ENCODE data around the gene TOM1. TPM values are rescaled to one million over a fixed set of nuclear protein-coding genes. Genes with fewer than 3 reads are reported as not detected.

The TOM1 gene
- total RNA-seq, 1 experiment from 2014 or later = 47.0 TPM

- DNase-seq (ENCODE audit: low read depth) = no peak
- in situ Hi-C loops (cut with HindIII; ENCODE audit: low pct_unique_long_range_greater_than_20kb, low sequenced_read_pairs) = no loop called here
Measured at GRCh38 chr22:35335468-35335867, 35.8 kb downstream of the TOM1 start.

- in situ Hi-C loops (cut with HindIII; ENCODE audit: low pct_unique_long_range_greater_than_20kb, low sequenced_read_pairs) = no loop called here
- DNase-seq (ENCODE audit: low read depth) = no peak
Measured at GRCh38 chr22:35335936-35336781, 36.5 kb downstream of the TOM1 start.

GRCh38 chr22:35337932-35338331 is 38.2 kb downstream of the TOM1 start:
- DNase-seq (ENCODE audit: low read depth) = no peak
- in situ Hi-C loops (cut with HindIII; ENCODE audit: low pct_unique_long_range_greater_than_20kb, low sequenced_read_pairs) = no loop called here

GRCh38 chr22:35341090-35341874 is 41.6 kb downstream of the TOM1 start:
- in situ Hi-C loops (cut with HindIII; ENCODE audit: low pct_unique_long_range_greater_than_20kb, low sequenced_read_pairs) = no loop called here
- DNase-seq (ENCODE audit: low read depth) = no peak

- DNase-seq (ENCODE audit: low read depth) = no peak
- in situ Hi-C loops (cut with HindIII; ENCODE audit: low pct_unique_long_range_greater_than_20kb, low sequenced_read_pairs) = no loop called here
Measured at GRCh38 chr22:35342390-35342789, 42.7 kb downstream of the TOM1 start.

GRCh38 chr22:35343664-35344550 is 44.2 kb downstream of the TOM1 start:
- DNase-seq (ENCODE audit: low read depth) = no peak
- in situ Hi-C loops (cut with HindIII; ENCODE audit: low pct_unique_long_range_greater_than_20kb, low sequenced_read_pairs) = no loop called here

GRCh38 chr22:35344956-35345690 is 45.4 kb downstream of the TOM1 start:
- in situ Hi-C loops (cut with HindIII; ENCODE audit: low pct_unique_long_range_greater_than_20kb, low sequenced_read_pairs) = no loop called here
- no peak for DNase-seq (ENCODE audit: low read depth)

GRCh38 chr22:35345808-35346505 is 46.3 kb downstream of the TOM1 start:
- DNase-seq (ENCODE audit: low read depth) = no peak
- in situ Hi-C loops (cut with HindIII; ENCODE audit: low pct_unique_long_range_greater_than_20kb, low sequenced_read_pairs) = no loop called here

GRCh38 chr22:35346596-35347220 is 47.0 kb downstream of the TOM1 start:
- no peak for DNase-seq (ENCODE audit: low read depth)
- in situ Hi-C loops (cut with HindIII; ENCODE audit: low pct_unique_long_range_greater_than_20kb, low sequenced_read_pairs) = no loop called here

GRCh38 chr22:35347462-35347861 is 47.8 kb downstream of the TOM1 start:
- in situ Hi-C loops (cut with HindIII; ENCODE audit: low pct_unique_long_range_greater_than_20kb, low sequenced_read_pairs) = no loop called here
- DNase-seq (ENCODE audit: low read depth) = no peak

- DNase-seq (ENCODE audit: low read depth) = no peak
- in situ Hi-C loops (cut with HindIII; ENCODE audit: low pct_unique_long_range_greater_than_20kb, low sequenced_read_pairs) = no loop called here
Measured at GRCh38 chr22:35348026-35348590, 48.4 kb downstream of the TOM1 start.

GRCh38 chr22:35348703-35349102 is 49.0 kb downstream of the TOM1 start:
- DNase-seq (ENCODE audit: low read depth) = no peak
- in situ Hi-C loops (cut with HindIII; ENCODE audit: low pct_unique_long_range_greater_than_20kb, low sequenced_read_pairs) = no loop called here

- in situ Hi-C loops (cut with HindIII; ENCODE audit: low pct_unique_long_range_greater_than_20kb, low sequenced_read_pairs) = no loop called here
Measured at GRCh38 chr22:35349368-35349703, 49.6 kb downstream of the TOM1 start.

GRCh38 chr22:35349704-35350538 is 50.2 kb downstream of the TOM1 start:
- DNase-seq (ENCODE audit: low read depth) = no peak
- in situ Hi-C loops (cut with HindIII; ENCODE audit: low pct_unique_long_range_greater_than_20kb, low sequenced_read_pairs) = no loop called here

More at GRCh38 chr22:35349368-35349703, 49.6 kb downstream of the TOM1 start:
- no peak for DNase-seq (ENCODE audit: low read depth)

- peak; percentile 90 for DNase-seq (ENCODE audit: low read depth)
- in situ Hi-C loops (cut with HindIII; ENCODE audit: low pct_unique_long_range_greater_than_20kb, low sequenced_read_pairs) = no loop called here
Measured at GRCh38 chr22:35350539-35351503, 51.1 kb downstream of the TOM1 start.
